ENCODE data around the gene RHBDF1. TPM values are rescaled to one million over a fixed set of nuclear protein-coding genes. Genes with fewer than 3 reads are reported as not detected.

The RHBDF1 gene
- total and polyA plus RNA-seq, 9 of the 15 experiments (the other 6 are each of a cell fraction or from before 2014, with no cell fraction given), result 1.0 to 8.2 (median 4.2) TPM

DNA sequence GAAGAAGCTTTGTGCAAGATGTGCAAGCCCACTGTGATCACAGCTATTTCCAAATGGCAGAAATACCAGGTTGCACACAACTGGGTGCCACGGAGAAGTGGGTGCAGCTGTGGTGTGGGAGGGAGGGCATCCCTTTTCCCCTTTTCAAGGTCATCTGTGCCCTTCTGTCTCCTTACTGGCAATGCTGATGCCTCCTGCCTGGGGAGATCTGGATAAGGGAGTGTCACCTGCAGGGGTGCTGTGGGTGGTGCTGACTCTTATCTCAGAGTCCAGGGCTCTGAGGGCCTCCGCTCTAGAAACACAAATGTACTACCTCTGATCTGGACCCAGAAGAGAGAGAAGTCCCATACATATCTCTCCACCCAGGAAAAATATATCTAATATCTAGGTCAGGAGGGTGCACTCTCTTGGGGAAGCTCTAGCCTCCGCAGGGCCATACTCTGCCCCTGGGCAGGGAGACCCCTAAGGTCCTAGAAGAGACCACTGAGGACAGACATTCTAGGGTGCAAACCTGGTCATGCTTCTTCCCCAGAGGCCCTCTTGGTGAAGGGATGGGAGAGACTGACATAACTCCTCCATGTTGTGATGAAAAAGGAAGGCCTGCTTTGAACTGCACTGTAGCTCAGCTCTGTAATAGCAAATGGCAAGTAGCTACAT, 47.5 kb upstream of the RHBDF1 start (continued):
- TF ChIP-seq SNRNP70 (optimal IDR thresholded peaks at IDR 0.05; ENCODE audit: low read depth, low read length) (no peak), MIER1 (IDR thresholded peaks at IDR 0.05; ENCODE audit: low read depth) (no peak), ZNF75A (CRISPR knock-in tag; IDR thresholded peaks at IDR 0.05) (0 out of 2 replicates have a peak, but pooled peaks have one; percentile 37), HNRNPH1 (optimal IDR thresholded peaks at IDR 0.05; ENCODE audit: low read depth, low read length) (no peak), RAD21 (CRISPR knock-in tag; conservative IDR thresholded peaks at IDR 0.05 in 1 of 2, IDR thresholded peaks at IDR 0.05 in 1 of 2) (no peak), LARP7 (IDR thresholded peaks at IDR 0.05) (no peak), BCOR (IDR thresholded peaks at IDR 0.05) (0 out of 2 replicates have a peak, but pooled peaks have one; percentile 6), ARID1B (IDR thresholded peaks at IDR 0.05) (peak; percentile 90), POLR2AphosphoS2 (IDR thresholded peaks at IDR 0.05; ENCODE audit: low read length) (no peak)
- TF ChIP-seq, protein P1, sequence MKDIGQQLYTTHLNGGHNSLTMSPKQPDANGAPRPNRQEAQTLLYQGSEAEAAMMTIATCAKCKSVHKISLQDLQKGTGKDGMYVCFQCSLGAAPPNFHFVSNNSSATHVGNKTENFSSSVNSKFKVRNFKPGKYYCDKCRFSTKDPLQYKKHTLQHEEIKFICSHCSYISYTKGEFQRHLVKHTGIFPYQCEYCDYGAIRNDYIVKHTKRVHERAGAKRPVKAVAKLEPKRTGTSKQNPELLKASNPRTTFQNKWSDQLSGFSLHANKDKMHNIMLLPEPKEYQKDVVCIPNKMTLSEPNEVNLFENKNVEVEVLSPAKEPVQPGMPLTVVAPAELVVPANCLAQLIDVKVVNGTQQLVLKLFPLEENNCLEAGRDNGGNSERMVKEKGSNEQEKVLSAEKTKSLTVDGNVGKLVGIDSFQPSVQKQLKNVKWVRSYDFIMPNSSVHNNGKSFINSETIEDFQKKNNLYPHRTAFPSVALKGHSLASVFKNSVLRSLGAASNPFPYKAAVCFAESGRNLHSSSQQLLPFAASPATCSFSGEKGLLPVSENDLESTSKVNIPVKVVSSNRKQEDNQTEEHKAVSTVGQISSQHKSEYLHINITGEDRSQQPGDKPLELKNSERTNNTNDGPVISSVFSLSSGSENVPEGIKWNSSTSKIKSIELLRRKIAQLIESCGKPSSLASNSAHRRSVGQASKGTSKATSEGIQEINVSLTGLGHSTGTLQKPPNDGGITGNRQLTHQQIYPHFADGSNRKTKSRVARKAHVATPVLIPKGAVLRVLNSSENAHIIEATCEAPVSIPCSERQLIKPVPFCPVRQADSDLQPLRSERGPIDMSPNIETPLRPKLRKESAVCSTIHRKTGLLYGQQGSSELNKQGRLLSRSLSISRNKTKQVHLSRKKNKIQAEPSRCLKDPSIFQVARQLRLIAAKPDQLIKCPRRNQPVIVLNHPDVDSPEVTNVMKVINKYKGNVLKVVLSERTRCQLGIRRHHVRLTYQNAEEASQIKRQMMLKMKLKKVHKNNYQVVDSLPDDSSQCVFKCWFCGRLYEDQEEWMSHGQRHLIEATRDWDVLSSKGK (CRISPR knock-in tag; IDR thresholded peaks at IDR 0.05), result no peak
- TF ChIP-seq, protein P2, sequence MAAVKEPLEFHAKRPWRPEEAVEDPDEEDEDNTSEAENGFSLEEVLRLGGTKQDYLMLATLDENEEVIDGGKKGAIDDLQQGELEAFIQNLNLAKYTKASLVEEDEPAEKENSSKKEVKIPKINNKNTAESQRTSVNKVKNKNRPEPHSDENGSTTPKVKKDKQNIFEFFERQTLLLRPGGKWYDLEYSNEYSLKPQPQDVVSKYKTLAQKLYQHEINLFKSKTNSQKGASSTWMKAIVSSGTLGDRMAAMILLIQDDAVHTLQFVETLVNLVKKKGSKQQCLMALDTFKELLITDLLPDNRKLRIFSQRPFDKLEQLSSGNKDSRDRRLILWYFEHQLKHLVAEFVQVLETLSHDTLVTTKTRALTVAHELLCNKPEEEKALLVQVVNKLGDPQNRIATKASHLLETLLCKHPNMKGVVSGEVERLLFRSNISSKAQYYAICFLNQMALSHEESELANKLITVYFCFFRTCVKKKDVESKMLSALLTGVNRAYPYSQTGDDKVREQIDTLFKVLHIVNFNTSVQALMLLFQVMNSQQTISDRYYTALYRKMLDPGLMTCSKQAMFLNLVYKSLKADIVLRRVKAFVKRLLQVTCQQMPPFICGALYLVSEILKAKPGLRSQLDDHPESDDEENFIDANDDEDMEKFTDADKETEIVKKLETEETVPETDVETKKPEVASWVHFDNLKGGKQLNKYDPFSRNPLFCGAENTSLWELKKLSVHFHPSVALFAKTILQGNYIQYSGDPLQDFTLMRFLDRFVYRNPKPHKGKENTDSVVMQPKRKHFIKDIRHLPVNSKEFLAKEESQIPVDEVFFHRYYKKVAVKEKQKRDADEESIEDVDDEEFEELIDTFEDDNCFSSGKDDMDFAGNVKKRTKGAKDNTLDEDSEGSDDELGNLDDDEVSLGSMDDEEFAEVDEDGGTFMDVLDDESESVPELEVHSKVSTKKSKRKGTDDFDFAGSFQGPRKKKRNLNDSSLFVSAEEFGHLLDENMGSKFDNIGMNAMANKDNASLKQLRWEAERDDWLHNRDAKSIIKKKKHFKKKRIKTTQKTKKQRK (IDR thresholded peaks at IDR 0.05; ENCODE audit: borderline replicate concordance, low read depth, low read length), result no peak
- TF ChIP-seq, protein P3, sequence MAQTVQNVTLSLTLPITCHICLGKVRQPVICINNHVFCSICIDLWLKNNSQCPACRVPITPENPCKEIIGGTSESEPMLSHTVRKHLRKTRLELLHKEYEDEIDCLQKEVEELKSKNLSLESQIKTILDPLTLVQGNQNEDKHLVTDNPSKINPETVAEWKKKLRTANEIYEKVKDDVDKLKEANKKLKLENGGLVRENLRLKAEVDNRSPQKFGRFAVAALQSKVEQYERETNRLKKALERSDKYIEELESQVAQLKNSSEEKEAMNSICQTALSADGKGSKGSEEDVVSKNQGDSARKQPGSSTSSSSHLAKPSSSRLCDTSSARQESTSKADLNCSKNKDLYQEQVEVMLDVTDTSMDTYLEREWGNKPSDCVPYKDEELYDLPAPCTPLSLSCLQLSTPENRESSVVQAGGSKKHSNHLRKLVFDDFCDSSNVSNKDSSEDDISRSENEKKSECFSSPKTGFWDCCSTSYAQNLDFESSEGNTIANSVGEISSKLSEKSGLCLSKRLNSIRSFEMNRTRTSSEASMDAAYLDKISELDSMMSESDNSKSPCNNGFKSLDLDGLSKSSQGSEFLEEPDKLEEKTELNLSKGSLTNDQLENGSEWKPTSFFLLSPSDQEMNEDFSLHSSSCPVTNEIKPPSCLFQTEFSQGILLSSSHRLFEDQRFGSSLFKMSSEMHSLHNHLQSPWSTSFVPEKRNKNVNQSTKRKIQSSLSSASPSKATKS (CRISPR knock-in tag; IDR thresholded peaks at IDR 0.05), result no peak
- TF ChIP-seq, protein P4, sequence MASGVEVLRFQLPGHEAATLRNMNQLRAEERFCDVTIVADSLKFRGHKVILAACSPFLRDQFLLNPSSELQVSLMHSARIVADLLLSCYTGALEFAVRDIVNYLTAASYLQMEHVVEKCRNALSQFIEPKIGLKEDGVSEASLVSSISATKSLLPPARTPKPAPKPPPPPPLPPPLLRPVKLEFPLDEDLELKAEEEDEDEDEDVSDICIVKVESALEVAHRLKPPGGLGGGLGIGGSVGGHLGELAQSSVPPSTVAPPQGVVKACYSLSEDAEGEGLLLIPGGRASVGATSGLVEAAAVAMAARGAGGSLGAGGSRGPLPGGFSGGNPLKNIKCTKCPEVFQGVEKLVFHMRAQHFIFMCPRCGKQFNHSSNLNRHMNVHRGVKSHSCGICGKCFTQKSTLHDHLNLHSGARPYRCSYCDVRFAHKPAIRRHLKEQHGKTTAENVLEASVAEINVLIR (CRISPR knock-in tag; IDR thresholded peaks at IDR 0.05), result no peak
